Measurements from ENCODE around the gene GARNL3.
A peak's percentile ranks its signal among the peaks of the same experiment; 100 is the strongest.

Gene GARNL3

GRCh38 chr9:127345566-127345965 lies 81.0 kb downstream of the GARNL3 start:
- no peak for TF ChIP-seq CTCF (IDR thresholded peaks at IDR 0.05; ENCODE audit: insufficient read depth, low read depth, low read length, missing control alignments)
- no peak overlapping the region for H3K4me3 ChIP-seq (ENCODE audit: low read length)
- no peak for DNase-seq (ENCODE audit: low read depth)

GRCh38 chr9:127346584-127346983 lies 82.0 kb downstream of the GARNL3 start:
- no peak overlapping the region for H3K4me3 ChIP-seq (ENCODE audit: low read length)
- DNase-seq (ENCODE audit: low read depth), result no peak
- no peak for TF ChIP-seq CTCF (IDR thresholded peaks at IDR 0.05; ENCODE audit: insufficient read depth, low read depth, low read length, missing control alignments)

DNA sequence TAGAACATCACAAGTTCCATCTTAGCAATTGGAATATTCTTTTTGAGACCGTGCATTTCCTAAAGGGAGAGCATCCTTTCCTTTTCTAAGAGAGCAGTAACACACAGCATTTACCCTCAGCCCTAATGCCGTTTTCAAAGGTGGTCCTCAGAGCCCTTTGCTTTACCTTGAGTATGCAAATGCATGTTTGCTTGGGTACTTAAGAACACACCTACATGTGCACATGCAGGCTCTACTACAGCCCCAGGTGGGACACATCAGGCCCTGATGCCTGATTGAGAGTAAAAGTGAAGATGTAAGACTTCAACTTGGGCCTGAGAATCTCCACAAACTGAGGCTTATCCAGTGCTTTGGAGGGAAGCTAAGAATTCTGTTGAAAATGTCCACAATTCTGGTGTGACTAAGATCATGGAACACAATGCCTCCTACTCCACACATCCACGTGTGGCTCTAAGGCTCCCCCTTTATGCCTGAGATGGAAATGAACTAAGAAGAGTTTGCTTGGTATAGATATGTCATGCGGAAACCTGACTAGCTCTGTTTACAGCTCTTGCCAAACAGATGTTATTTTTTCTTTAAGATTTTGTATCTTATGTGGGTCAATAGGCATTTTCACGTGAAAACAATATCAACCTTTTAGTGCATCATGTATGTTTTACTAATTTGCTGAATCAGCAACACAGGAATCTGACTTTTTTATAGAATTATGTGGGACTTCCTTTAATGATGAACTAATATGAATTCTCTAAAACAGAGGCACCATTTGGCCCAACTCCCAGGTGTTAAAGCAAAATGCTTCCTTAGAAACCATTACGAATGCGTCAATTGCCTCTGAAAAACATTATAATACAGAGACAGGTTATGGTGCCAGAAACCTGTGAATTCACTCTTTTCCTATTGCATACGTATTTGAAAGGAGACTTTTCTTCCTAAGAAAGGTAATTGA lies 83.5 kb downstream of the GARNL3 start:
- peak; percentile 77 for TF ChIP-seq CTCF (IDR thresholded peaks at IDR 0.05; ENCODE audit: insufficient read depth, low read depth, low read length, missing control alignments)
- no peak overlapping the region for H3K4me3 ChIP-seq (ENCODE audit: low read length)
- DNase-seq (ENCODE audit: low read depth), result peak; percentile 76

- DNase-seq (ENCODE audit: low read depth), result no peak
- no peak for TF ChIP-seq CTCF (IDR thresholded peaks at IDR 0.05; ENCODE audit: insufficient read depth, low read depth, low read length, missing control alignments)
- no peak overlapping the region for H3K4me3 ChIP-seq (ENCODE audit: low read length)
Measured at GRCh38 chr9:127349483-127350113, 85.0 kb downstream of the GARNL3 start.

- no peak for TF ChIP-seq CTCF (IDR thresholded peaks at IDR 0.05; ENCODE audit: insufficient read depth, low read depth, low read length, missing control alignments)
- no peak for DNase-seq (ENCODE audit: low read depth)
- H3K4me3 ChIP-seq (ENCODE audit: low read length), result no peak overlapping the region
Measured at GRCh38 chr9:127351182-127352166, 86.9 kb downstream of the GARNL3 start.

DNA sequence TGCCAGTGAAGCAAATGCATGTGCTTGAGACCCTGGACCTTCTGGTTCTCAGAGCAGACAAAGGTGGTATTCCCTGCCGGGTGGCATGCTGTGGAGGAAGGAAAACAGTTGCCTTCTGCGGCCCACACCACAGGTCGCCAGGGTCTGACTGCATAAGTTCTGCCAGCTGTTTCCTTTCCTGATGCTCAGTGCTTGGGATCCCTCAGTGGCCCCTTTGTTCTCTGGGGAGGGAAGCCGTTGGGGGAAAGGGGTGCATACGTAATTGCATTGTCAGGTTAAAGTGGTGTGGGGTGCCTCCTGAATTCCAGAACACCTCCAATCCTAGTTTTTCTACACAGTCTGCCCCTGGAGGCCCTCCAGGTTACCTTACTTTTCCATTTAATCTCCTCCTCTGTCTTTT lies 89.3 kb downstream of the GARNL3 start:
- TF ChIP-seq CTCF (IDR thresholded peaks at IDR 0.05; ENCODE audit: insufficient read depth, low read depth, low read length, missing control alignments), result no peak
- H3K4me3 ChIP-seq (ENCODE audit: low read length), result no peak overlapping the region
- no peak for DNase-seq (ENCODE audit: low read depth)

Data from epithelial cell of esophagus (primary cell).